Dendritic cell treated with granulocyte-macrophage colony-stimulating factor and Interleukin-4, amounts not matched to agents 40 ng/mL and 50 ng/mL, for 4 days (primary cell): ENCODE measurements around the gene ATAD2B.
A peak's percentile ranks its signal among the peaks of the same experiment; 100 is the strongest.

Experiments used
- H3K27ac Mint-ChIP-seq: one replicate; pipeline ENCODE4 v1.8.0; 2022; ENCODE audit warnings: mild to moderate bottlenecking, mixed read lengths
- H3K27me3 Mint-ChIP-seq: one replicate; pipeline ENCODE4 v1.8.0; 2022; ENCODE audit warnings: mild to moderate bottlenecking, mixed read lengths
- H3K36me3 Mint-ChIP-seq: one replicate; pipeline ENCODE4 v1.8.0; 2022; ENCODE audit warnings: low read depth, mixed read lengths
- H3K4me1 Mint-ChIP-seq: one replicate; pipeline ENCODE4 v1.8.0; 2022; ENCODE audit warnings: low read depth, mixed read lengths
- H3K4me3 Mint-ChIP-seq: one replicate; pipeline ENCODE4 v1.8.0; 2022; ENCODE audit warnings: mild to moderate bottlenecking, moderate library complexity, mixed read lengths
- H3K9me3 Mint-ChIP-seq: one replicate; pipeline ENCODE4 v1.8.0; 2022; ENCODE audit warnings: mixed read lengths
- intact Hi-C: fragments of 100-400 bp; cut with micrococcal nuclease; formaldehyde crosslinking; loops from one replicate; pipeline ENCODE4 v1.15.0; 2022

ATAD2B gene

DNA sequence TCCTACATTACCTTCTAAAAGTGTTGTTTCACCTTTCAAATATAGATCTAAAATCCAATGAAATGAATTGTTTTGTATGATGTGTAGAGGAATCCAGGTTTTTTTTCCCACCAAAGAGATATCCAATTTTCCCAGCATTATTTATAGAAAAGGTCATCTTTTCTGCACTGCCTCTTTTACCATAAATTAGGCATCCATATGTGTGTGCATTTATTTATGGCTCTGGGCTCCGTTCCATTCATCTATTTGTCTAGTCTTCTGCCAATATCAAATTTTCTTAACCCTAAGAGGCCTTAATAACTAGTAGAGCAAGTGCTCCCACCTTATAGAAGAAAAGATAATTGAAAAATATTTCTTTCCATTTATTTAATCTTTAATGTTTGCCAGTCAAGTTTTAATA, 88.3 kb downstream of the ATAD2B start:
- peaks cover 78% of the 10 kb centered on the region for H3K36me3 Mint-ChIP-seq
- no peak overlapping the region for H3K4me3 Mint-ChIP-seq
- no peak overlapping the region for H3K27ac Mint-ChIP-seq
- H3K27me3 Mint-ChIP-seq = no peaks in the 10 kb centered on the region
- no peaks in the 10 kb centered on the region for H3K9me3 Mint-ChIP-seq
- peaks cover 7% of the 10 kb centered on the region for H3K4me1 Mint-ChIP-seq
- intact Hi-C loops = no loop called here

DNA sequence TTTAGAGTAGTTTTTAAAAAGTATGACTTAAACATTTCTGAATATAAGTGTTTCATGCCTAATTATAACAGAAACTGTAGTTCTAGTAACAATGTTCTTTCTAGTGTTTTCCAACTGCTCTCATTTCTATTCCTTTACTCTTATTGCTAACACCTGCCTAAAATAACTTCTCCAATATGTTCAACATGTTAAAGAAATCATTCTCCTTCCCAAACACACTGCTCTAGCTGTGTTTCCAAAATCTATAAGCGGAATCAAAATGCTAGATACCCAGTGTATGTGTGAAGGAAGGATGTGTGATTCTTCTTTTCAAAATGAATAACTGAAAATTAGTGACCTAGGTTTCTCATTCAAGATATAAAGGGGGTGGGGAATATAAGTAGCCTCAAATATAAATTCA, 89.1 kb downstream of the ATAD2B start:
- no peaks in the 10 kb centered on the region for H3K27me3 Mint-ChIP-seq
- H3K9me3 Mint-ChIP-seq = no peaks in the 10 kb centered on the region
- no peaks in the 10 kb centered on the region for H3K4me1 Mint-ChIP-seq
- peaks cover 71% of the 10 kb centered on the region for H3K36me3 Mint-ChIP-seq
- H3K4me3 Mint-ChIP-seq = no peak overlapping the region
- no peak overlapping the region for H3K27ac Mint-ChIP-seq
- intact Hi-C loops = no loop called here

GRCh38 chr2:23836971-23837565, 89.9 kb downstream of the ATAD2B start:
- H3K27ac Mint-ChIP-seq = no peak overlapping the region
- peaks cover 64% of the 10 kb centered on the region for H3K36me3 Mint-ChIP-seq
- H3K4me3 Mint-ChIP-seq = no peak overlapping the region
- no peaks in the 10 kb centered on the region for H3K27me3 Mint-ChIP-seq
- no peaks in the 10 kb centered on the region for H3K9me3 Mint-ChIP-seq
- peaks cover under 1% of the 10 kb centered on the region for H3K4me1 Mint-ChIP-seq
- intact Hi-C loops = no loop called here

GRCh38 chr2:23836505-23836904, 90.4 kb downstream of the ATAD2B start:
- H3K27ac Mint-ChIP-seq = no peak overlapping the region
- H3K36me3 Mint-ChIP-seq = peaks cover 64% of the 10 kb centered on the region
- H3K4me3 Mint-ChIP-seq = no peak overlapping the region
- no peaks in the 10 kb centered on the region for H3K27me3 Mint-ChIP-seq
- intact Hi-C loops = no loop called here
- H3K9me3 Mint-ChIP-seq = no peaks in the 10 kb centered on the region
- H3K4me1 Mint-ChIP-seq = peaks cover 6% of the 10 kb centered on the region

DNA sequence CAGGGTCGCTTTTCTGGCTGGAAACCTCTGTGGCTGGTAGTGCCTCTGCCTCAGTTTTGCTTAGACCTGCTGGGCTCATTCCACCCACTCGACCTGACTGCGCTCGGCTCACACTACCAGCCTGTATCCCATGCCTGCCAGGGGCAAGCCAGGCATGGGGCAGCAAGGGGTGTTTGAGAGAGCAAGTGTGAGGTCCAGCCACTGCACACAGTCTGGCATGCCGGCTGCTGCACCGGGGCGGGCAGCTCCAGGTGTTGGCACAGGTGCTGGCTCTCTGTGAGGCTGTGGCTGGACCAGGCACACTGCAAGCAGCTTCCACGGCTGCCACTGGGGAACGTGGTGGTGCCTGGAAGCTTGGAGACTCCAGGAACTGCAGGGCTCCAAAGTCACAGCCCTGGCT, 90.9 kb downstream of the ATAD2B start:
- Mint-ChIP-seq H3K4me1 (peaks cover 10% of the 10 kb centered on the region), H3K27ac (no peak overlapping the region), H3K9me3 (no peaks in the 10 kb centered on the region), H3K27me3 (no peaks in the 10 kb centered on the region), H3K36me3 (peaks cover 67% of the 10 kb centered on the region), H3K4me3 (no peak overlapping the region)
- intact Hi-C loops = no loop called here

DNA sequence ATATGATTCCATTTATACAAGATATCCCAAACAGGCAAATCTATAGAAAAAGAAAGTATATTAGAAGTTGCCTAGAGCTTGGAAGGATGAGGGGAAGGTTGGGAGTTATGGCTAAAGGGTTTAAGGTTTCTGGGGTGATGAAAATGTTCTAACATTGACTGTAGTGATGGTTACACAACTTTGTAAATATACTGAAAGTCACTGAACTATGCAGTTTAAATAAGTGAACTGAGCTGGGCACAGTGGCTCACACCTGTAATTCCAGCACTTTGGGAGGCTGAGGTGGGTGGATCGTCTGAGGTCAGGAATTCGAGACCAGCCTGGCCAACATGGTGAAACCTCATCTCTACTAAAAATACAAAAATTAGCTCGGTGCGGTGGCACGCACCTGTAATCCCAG, 91.5 kb downstream of the ATAD2B start:
- no peaks in the 10 kb centered on the region for H3K27me3 Mint-ChIP-seq
- intact Hi-C loops = no loop called here
- peaks cover 10% of the 10 kb centered on the region for H3K4me1 Mint-ChIP-seq
- no peak overlapping the region for H3K27ac Mint-ChIP-seq
- no peaks in the 10 kb centered on the region for H3K9me3 Mint-ChIP-seq
- no peak overlapping the region for H3K4me3 Mint-ChIP-seq
- peaks cover 62% of the 10 kb centered on the region for H3K36me3 Mint-ChIP-seq

DNA sequence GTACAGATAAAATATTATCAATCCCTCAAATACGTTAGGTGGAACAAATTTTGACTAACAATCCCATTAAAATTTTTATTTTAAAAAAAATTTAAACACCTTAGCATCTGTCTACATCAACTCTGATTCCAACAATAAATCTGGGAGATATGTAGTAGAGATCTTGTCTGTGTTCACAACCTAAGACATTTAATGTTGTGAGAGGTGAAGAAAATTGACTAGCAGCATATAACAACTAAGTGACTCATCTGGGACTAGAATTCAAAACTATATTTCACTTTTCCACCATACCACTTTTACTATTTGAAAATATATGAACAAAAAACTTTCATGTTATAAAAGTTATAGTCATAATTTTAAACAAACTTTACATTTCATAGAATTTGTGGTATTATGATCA, 97.9 kb downstream of the ATAD2B start:
- intact Hi-C loops = no loop called here
- H3K9me3 Mint-ChIP-seq = no peaks in the 10 kb centered on the region
- H3K4me1 Mint-ChIP-seq = peaks cover 18% of the 10 kb centered on the region
- H3K27ac Mint-ChIP-seq = no peak overlapping the region
- H3K27me3 Mint-ChIP-seq = no peaks in the 10 kb centered on the region
- no peak overlapping the region for H3K4me3 Mint-ChIP-seq
- H3K36me3 Mint-ChIP-seq = peaks cover 37% of the 10 kb centered on the region

DNA sequence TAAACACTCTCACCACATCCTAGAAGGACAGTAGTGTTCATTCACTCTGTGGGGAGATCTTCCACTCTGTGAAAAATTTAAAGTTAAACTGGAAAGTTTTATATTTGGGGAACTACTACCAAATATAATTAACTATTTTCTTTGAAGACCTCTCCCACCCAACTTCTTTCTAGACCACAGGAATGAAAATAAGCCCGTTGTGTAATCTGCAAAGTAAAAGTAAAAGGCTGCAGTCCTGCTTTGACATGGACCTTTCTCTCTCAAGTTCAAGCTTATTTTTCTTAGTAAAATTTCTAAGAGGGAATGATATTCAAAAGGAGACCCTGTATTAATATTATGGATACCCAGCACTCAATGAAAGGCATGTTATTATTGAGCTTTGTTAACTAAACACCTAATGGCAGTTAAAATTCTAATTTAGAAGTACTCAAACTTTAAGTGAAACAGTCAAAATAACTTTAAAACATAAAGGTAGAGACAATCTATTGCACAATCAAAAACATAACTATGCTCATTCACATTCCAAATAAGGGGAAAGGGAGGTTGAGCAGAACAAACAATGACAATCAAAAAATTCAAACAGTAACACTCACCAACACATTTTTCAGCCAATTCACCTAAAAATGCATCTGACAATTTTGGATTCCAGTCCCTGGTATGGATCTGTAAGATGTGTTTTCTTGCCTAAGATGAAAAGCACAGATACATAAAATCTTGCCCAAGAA, 98.5 kb downstream of the ATAD2B start:
- no peak overlapping the region for H3K4me3 Mint-ChIP-seq
- peaks cover 39% of the 10 kb centered on the region for H3K36me3 Mint-ChIP-seq
- intact Hi-C loops = no loop called here
- no peak overlapping the region for H3K27ac Mint-ChIP-seq
- H3K4me1 Mint-ChIP-seq = peaks cover 18% of the 10 kb centered on the region
- no peaks in the 10 kb centered on the region for H3K9me3 Mint-ChIP-seq
- no peaks in the 10 kb centered on the region for H3K27me3 Mint-ChIP-seq

GRCh38 chr2:23827287-23827686, 99.6 kb downstream of the ATAD2B start:
- intact Hi-C loops = loop anchor here (2.0 kb wide), 1 partner anchor 258 kb away; the partner anchor contains the start of gene TP53I3

GRCh38 chr2:23826771-23827170, 100.2 kb downstream of the ATAD2B start:
- peak overlapping the region; percentile 25 for H3K27ac Mint-ChIP-seq
- no peaks in the 10 kb centered on the region for H3K27me3 Mint-ChIP-seq
- H3K36me3 Mint-ChIP-seq = peaks cover 48% of the 10 kb centered on the region
- intact Hi-C loops = loop anchor here (2.0 kb wide), 1 partner anchor 258 kb away; the partner anchor contains the start of gene TP53I3
- peaks cover 15% of the 10 kb centered on the region for H3K4me1 Mint-ChIP-seq
- H3K4me3 Mint-ChIP-seq = no peak overlapping the region
- H3K9me3 Mint-ChIP-seq = no peaks in the 10 kb centered on the region

More at GRCh38 chr2:23827287-23827686, 99.6 kb downstream of the ATAD2B start:
- Mint-ChIP-seq H3K36me3 (peaks cover 47% of the 10 kb centered on the region), H3K9me3 (no peaks in the 10 kb centered on the region), H3K4me3 (no peak overlapping the region), H3K27ac (peak overlapping the region; percentile 25), H3K27me3 (no peaks in the 10 kb centered on the region), H3K4me1 (peaks cover 18% of the 10 kb centered on the region)

DNA sequence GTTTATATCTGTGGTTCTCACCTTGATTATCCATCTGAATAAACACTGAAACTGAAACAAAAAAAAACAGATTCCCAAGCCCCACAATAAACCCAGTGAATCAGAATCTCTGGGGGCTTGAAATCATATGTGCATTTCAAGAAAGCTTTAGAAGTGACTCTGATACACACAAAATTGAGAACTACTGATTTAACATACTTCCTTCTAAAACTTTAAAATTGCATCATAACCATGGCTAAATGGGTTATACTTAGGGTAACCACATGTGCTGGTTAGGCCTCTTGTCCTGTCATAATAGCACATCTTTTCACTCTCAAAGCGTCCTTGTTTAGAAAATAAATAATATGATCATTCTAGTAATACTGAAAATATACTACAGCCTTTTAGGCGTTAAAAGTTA, 100.9 kb downstream of the ATAD2B start:
- Mint-ChIP-seq H3K27ac (no peak overlapping the region), H3K9me3 (no peaks in the 10 kb centered on the region), H3K27me3 (no peaks in the 10 kb centered on the region), H3K36me3 (peaks cover 44% of the 10 kb centered on the region), H3K4me3 (no peak overlapping the region), H3K4me1 (peaks cover 9% of the 10 kb centered on the region)
- intact Hi-C loops = loop anchor here (2.0 kb wide), 1 partner anchor 259 kb away; the partner anchor contains the start of gene TP53I3

DNA sequence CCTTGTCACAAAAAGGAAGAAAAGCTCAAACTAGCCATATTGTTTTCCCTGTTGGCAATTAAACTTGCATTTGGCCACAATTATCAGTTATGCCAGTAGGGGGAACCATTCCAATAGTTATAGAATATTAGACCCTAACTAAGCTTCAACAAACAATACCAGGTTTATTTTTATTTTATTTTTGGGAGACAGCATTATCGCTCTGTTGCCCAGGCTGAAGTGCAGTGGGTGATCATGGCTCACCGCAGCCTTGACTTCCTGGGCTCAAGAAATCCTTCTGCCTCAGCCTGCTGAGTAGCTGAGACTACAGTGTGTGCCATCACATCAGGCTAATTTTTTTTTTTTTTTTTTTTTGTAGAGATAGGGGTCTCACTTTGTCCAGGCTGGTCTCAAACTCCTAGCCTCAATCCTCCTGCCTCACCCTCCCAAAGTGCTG, 102.1 kb downstream of the ATAD2B start:
- Mint-ChIP-seq H3K27ac (no peak overlapping the region), H3K36me3 (peaks cover 44% of the 10 kb centered on the region), H3K4me3 (no peak overlapping the region), H3K4me1 (peaks cover 9% of the 10 kb centered on the region), H3K27me3 (no peaks in the 10 kb centered on the region), H3K9me3 (no peaks in the 10 kb centered on the region)
- intact Hi-C loops = no loop called here

DNA sequence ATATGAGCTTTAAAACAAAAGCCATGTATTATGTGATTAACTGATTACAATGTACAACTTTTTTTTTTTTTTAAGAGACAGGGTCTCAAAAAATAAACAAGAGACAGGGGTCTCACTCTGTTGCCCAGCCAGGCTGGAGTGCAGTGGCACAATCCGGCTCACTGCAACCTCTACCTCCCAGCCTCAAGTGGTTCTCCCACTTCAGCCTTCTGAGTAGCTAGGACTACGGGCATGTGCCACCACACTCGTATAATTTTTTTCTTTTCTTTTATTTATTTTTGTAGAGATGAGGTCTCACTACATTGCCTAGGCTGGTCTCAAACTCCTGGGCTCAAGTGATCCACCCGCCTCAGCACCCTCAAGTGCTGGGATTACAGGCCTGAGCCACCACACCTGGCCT, 103.1 kb downstream of the ATAD2B start:
- peaks cover 50% of the 10 kb centered on the region for H3K36me3 Mint-ChIP-seq
- peaks cover 9% of the 10 kb centered on the region for H3K4me1 Mint-ChIP-seq
- no peaks in the 10 kb centered on the region for H3K27me3 Mint-ChIP-seq
- intact Hi-C loops = no loop called here
- no peak overlapping the region for H3K4me3 Mint-ChIP-seq
- no peak overlapping the region for H3K27ac Mint-ChIP-seq
- no peaks in the 10 kb centered on the region for H3K9me3 Mint-ChIP-seq

DNA sequence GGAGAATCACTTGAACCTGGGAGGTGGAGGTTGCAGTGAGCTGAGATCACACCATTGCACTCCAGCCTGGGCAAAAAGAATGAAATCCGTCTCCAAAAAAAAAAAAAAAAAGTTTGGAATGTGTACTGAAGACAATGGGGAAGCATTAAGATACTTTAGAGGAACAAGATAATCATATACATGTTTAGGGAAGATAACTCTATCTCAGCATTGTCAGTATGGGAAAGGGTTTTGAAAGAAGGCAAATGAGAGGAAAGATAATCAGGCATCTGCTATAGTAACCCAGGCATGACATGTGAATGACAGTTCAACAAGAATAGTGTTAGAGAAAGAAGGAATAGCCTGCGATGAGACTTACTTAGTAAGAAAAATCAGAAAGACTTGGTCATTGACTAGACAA, 112.0 kb downstream of the ATAD2B start:
- Mint-ChIP-seq H3K27me3 (no peaks in the 10 kb centered on the region), H3K4me3 (no peak overlapping the region), H3K4me1 (no peaks in the 10 kb centered on the region), H3K27ac (no peak overlapping the region), H3K36me3 (peaks cover 61% of the 10 kb centered on the region), H3K9me3 (no peaks in the 10 kb centered on the region)
- intact Hi-C loops = no loop called here
